ENCODE results near the gene ZBTB14.

- TF ChIP-seq EZH2 (IDR thresholded peaks at IDR 0.05; ENCODE audit: insufficient read depth, poor library complexity, severe bottlenecking): no peak
- no peak for TF ChIP-seq EZH2phosphoT487 (IDR thresholded peaks at IDR 0.05; ENCODE audit: insufficient read depth, low read depth)
Measured at GRCh38 chr18:5339202-5339834, 43.8 kb upstream of the ZBTB14 start.
